ENCODE results near the gene RHBDD1. TPM values are rescaled to one million over a fixed set of nuclear protein-coding genes. Genes with fewer than 3 reads are reported as not detected.

The RHBDD1 gene
- total RNA-seq, 1 donor from 2014 or later = 32.7 TPM

DNA sequence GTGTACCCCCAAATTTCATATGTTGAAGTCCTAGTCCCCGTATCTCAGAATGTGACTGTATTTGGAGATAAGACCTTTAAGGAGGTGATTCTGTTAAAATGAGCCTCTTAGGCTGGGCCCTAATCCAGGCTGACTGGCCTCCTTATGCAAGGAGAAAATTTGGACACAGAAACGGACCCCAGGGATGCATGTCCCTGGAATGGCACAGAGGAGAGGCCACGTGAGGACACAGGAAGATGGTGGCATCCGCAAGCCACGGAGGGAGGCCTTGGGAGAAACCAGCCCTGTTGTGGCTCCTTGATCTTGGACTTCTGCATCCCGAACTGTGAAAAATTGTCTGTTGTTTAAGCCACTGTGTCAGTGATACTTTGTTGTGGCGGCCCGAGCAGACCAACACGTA, 177.5 kb downstream of the RHBDD1 start:
- Mint-ChIP-seq H3K4me3 (ENCODE audit: low read depth) (no peak overlapping the region), H3K27me3 (no peaks in the 10 kb centered on the region), H3K27ac (no peak overlapping the region), H3K36me3 (ENCODE audit: insufficient read depth) (no peaks in the 10 kb centered on the region), H3K4me1 (ENCODE audit: low read depth) (no peaks in the 10 kb centered on the region), H3K9me3 (ENCODE audit: low read depth) (no peaks in the 10 kb centered on the region)
- no peak for DNase-seq (ENCODE audit: low spot score, unreplicated experiment)
- TF ChIP-seq, protein P1, sequence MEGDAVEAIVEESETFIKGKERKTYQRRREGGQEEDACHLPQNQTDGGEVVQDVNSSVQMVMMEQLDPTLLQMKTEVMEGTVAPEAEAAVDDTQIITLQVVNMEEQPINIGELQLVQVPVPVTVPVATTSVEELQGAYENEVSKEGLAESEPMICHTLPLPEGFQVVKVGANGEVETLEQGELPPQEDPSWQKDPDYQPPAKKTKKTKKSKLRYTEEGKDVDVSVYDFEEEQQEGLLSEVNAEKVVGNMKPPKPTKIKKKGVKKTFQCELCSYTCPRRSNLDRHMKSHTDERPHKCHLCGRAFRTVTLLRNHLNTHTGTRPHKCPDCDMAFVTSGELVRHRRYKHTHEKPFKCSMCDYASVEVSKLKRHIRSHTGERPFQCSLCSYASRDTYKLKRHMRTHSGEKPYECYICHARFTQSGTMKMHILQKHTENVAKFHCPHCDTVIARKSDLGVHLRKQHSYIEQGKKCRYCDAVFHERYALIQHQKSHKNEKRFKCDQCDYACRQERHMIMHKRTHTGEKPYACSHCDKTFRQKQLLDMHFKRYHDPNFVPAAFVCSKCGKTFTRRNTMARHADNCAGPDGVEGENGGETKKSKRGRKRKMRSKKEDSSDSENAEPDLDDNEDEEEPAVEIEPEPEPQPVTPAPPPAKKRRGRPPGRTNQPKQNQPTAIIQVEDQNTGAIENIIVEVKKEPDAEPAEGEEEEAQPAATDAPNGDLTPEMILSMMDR (IDR thresholded peaks at IDR 0.05; ENCODE audit: unreplicated experiment) = no peak

DNA sequence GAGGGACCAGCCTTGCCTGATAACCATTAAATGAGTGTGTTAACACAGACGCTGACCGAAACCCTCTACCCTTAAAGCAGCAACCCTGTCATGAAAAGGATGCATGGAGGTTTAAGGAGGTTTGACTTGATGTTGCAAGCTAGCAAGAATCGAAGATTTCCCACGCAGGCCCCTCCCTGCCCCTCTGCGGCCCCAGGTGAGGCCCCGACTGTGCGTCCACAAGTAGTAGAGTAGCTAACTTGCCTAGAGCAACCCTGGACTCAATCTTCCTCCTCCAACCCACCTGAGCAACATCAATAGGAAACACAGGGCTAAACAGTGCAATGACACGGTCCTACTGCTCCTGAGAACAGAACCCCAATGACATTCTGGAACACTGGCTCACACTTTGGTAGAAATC, 178.0 kb downstream of the RHBDD1 start:
- no peaks in the 10 kb centered on the region for H3K4me1 Mint-ChIP-seq (ENCODE audit: low read depth)

DNA sequence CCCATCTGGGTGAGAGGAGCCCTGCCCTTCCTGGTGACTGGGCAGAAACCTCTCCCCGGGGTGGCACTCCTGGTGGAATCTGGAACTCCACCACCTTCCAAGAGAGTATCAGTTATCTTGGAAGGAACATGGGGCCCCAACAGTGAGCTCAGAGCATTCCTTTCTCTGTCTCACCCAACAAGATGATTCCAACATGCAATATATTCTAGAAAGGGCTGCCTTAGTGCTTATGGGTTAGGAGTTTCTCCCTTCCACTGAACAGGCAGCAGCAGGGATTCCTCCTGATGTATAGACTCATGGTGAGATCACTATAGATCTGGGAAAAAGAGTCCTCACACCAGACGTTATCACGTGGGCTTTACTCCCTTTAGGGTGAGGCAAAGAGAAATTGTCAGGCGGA, 181.0 kb downstream of the RHBDD1 start:
- TF ChIP-seq, protein P1 (IDR thresholded peaks at IDR 0.05; ENCODE audit: unreplicated experiment) = no peak
- no peak overlapping the region for H3K27ac Mint-ChIP-seq
- no peaks in the 10 kb centered on the region for H3K36me3 Mint-ChIP-seq (ENCODE audit: insufficient read depth)
- H3K27me3 Mint-ChIP-seq = no peaks in the 10 kb centered on the region
- DNase-seq (ENCODE audit: low spot score, unreplicated experiment) = no peak
- H3K4me1 Mint-ChIP-seq (ENCODE audit: low read depth) = no peaks in the 10 kb centered on the region
- no peaks in the 10 kb centered on the region for H3K9me3 Mint-ChIP-seq (ENCODE audit: low read depth)
- H3K4me3 Mint-ChIP-seq (ENCODE audit: low read depth) = no peak overlapping the region

More for the DNA sequence above, 178.0 kb downstream of the RHBDD1 start:
- no peaks in the 10 kb centered on the region for H3K36me3 Mint-ChIP-seq (ENCODE audit: insufficient read depth)
- no peak overlapping the region for H3K27ac Mint-ChIP-seq
- DNase-seq (ENCODE audit: low spot score, unreplicated experiment) = no peak
- H3K9me3 Mint-ChIP-seq (ENCODE audit: low read depth) = no peaks in the 10 kb centered on the region
- H3K27me3 Mint-ChIP-seq = no peaks in the 10 kb centered on the region
- no peak overlapping the region for H3K4me3 Mint-ChIP-seq (ENCODE audit: low read depth)
- TF ChIP-seq, protein P1 (IDR thresholded peaks at IDR 0.05; ENCODE audit: unreplicated experiment) = no peak

DNA sequence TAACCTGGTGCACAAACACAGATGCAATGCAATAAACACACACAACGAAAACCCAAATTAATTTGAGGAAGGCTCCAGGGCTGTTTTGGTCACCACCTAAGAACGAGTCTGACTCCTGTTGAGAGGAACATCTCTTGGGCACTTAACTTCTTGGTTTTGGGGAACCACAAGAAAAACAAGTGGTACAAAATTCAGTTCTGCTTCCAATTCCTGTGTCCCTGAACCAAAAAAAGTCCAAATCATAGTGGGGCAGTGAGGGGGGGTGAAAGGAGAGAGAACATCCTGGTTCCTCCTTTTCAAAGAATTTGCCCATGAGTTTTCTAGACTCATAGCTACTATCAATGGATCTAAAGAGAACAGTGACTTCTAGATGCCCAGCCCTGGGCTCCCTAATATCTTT, 184.6 kb downstream of the RHBDD1 start:
- Mint-ChIP-seq H3K9me3 (ENCODE audit: low read depth) (no peaks in the 10 kb centered on the region), H3K4me1 (ENCODE audit: low read depth) (no peaks in the 10 kb centered on the region), H3K4me3 (ENCODE audit: low read depth) (no peak overlapping the region), H3K27ac (no peak overlapping the region), H3K27me3 (no peaks in the 10 kb centered on the region), H3K36me3 (ENCODE audit: insufficient read depth) (no peaks in the 10 kb centered on the region)
- DNase-seq (ENCODE audit: low spot score, unreplicated experiment) = no peak
- TF ChIP-seq, protein P1 (IDR thresholded peaks at IDR 0.05; ENCODE audit: unreplicated experiment) = no peak

DNA sequence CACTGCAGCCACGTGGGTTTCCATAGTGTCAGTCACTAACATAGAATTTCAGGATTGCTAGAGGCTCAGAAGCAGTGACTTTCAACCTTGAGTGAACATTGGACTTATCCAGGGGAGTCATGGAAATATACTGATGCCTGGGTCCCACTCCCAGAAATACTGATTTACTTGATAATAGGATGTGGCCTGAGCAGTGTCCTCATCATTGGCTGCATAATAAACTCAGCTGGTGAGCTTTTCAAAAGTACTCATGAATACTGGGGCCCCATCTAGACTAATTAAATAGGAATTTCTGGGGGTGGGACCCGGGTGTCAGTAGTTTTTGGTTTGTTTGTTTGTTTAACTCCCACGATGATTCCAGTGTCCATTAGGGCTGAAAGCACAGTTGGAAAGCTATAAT, 186.8 kb downstream of the RHBDD1 start:
- Mint-ChIP-seq H3K27me3 (no peaks in the 10 kb centered on the region), H3K36me3 (ENCODE audit: insufficient read depth) (no peaks in the 10 kb centered on the region), H3K27ac (no peak overlapping the region), H3K4me1 (ENCODE audit: low read depth) (no peaks in the 10 kb centered on the region), H3K9me3 (ENCODE audit: low read depth) (no peaks in the 10 kb centered on the region), H3K4me3 (ENCODE audit: low read depth) (no peak overlapping the region)
- TF ChIP-seq, protein P1 (IDR thresholded peaks at IDR 0.05; ENCODE audit: unreplicated experiment) = no peak
- DNase-seq (ENCODE audit: low spot score, unreplicated experiment) = no peak

Measured in progenitor cell of endocrine pancreas (in vitro differentiated cells).